NCI-H345 treated with DMSO at 0.1 percent for 48 hours (cell line): Measurements from ENCODE around the gene RINT1.
"Not testable (repeated sequence)": the region's sequence is repeated elsewhere in the genome, so short reads cannot be mapped to it uniquely, and the experiment has no call there.

ENCODE experiments used
- DNase-seq: peaks from one replicate; lab custom pipeline; 2025; ENCODE audit not compliant: unreplicated experiment; lab: John Stamatoyannopoulos, UW

Gene RINT1

GRCh38 chr7:105596866-105597265 is 64.9 kb downstream of the RINT1 start:
- no peak for DNase-seq

DNA sequence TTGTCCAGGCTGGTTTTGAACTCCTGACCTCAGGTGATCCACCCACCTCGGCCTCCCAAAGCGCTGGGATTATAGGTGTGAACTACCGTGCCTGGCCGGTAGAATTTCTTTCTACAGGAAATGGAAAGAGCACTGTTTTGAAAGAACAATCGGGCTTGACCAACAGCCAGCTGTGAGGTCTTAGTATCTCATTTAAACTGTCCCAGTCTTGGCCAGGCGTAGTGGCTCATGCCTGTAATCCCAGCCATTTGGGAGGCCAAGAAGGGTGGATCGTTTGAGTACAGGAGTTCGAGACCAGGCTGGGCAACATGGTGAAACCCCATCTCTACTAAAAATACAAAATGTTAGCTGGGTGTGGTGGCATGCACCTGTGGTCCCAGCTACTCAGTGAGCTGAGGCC is 67.1 kb downstream of the RINT1 start:
- not testable (repeated sequence) for DNase-seq

- no peak for DNase-seq
Observed at GRCh38 chr7:105599551-105599950, 67.5 kb downstream of the RINT1 start.

DNA sequence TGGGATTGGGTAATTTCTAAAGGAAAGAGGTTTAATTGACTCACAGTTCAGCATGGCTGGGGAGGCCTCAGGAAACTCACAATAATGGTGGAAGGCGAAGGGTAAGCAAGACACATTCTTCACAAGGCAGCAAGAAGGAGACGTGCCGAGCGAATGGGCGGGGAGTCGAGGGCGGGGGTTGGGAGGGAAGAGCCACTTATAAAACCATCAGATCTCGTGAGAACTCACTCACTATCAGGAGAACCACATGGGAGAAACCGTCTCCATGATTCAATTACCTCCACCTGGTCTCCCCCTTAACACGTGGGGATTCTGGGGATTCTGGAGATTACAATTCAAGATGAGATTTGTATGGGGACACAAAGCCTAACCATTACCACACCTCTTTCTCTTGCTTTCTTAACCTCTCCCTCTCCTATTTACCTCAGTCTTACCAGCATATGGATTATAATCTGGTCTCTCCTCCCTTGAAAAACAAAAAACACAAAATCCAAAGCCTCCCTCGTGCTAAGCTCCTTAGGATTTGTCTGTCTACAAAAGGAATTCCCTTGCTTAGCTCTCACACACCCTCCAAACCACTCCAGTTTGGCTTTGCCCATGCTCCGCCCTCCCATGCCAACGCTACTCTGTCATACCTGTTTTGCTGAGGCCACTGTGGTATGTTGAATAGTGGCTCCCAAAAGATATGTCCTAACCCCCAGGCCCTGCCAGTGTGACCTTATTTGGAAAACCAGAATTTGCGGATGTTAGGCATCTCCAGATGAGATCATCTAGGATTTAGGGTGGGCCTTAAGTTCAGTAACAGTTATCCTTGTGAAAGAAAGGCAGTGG is 68.9 kb downstream of the RINT1 start:
- DNase-seq = no peak

GRCh38 chr7:105602325-105603305 is 70.6 kb downstream of the RINT1 start:
- DNase-seq = no peak

DNA sequence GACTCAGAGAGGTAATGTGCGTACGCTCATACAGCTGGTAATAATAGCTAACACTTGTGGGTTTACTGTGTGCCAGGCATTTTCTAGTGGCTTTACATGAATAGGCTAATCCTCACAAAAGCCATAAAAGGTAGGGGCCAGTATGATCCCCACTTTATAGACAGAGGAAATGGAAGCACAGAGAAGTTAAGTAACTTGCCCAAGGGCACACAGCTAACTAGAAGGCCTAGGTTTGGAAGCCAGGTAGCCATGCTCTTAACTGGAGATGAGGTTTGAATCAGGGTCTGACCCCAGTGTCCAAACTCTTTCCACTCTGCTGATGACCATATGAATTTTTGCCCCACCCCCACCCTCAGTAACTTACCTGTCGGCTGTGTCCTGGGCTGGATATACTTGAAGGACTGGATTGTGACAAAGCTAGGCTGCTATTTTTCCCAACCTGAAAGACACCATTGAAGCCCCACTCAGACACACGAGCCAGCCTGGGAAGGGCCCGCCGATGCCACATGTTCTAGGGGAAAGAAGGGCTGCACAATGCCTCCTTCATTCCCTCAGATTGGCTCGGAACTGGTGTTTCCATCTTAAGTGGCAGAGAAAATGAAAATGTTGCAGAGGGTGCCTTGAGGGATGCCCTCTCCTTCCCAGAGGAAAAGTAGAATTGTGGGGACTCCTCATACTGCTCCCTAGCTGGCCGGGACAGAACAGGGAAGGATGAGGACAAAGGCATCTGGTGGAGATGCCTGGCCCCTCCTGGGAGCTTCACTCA is 78.3 kb downstream of the RINT1 start:
- DNase-seq = no peak

GRCh38 chr7:105611856-105612775 is 80.1 kb downstream of the RINT1 start:
- DNase-seq = no peak

DNA sequence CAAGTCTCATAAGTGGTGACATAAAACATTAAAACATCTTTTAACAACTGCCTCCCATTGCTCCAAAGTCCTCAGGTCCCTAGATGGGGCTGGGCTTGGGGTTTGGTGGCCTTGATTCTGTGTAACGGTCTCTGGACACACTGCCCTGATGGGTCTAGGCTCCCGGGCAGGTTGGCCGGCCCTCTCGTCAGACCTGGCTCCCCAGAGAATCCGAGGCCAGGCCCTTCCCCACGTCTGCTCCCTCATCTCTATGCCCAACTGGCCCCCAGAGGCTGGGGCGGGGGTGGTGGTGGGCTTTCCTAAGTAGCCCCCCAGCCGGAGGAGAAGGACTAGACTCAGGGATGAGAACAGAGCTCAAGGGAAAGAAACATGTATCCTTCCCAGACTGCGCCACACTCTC is 80.8 kb downstream of the RINT1 start:
- DNase-seq = no peak

DNA sequence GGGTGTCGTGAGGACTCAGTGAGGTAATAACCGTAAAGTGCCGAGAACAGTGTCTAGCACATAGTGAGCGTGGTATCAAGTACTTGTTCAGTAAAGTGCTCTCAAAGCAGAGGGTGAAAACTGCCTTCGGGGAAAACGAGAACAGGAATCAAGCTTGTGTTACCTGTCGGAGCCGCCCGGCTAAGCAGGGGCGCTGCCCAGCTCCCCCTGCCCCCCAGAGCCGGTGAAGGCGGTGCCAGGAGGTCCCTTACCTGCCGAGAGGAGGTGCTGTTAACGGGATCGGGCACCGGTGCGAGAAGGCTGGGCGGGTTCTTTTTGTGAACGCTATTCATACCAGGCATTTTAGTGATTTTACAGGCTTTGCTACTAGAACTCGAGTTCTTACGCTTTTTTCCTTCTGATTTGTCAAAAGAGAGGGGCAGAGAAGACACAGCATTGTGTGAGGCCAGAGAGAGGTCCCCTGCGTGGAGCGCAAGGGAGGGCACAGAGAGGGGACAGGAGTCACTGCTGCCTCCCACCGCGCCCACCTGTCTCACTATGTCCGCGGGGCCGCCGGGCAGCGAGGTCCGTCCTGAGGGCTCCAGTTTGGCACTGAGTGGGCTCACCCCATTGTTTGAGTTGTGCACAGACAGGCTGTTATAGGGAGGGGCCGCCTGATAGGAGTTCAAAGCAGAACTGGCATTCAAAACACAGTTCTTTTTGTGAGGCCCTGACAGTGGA is 81.8 kb downstream of the RINT1 start:
- no peak for DNase-seq

GRCh38 chr7:105614341-105614840 is 82.4 kb downstream of the RINT1 start:
- DNase-seq = no peak
